Activated CD4-positive, alpha-beta T cell treated with anti-CD3 and anti-CD28 coated beads, Interleukin-2, amount 10 ng/mL, durations not matched to agents 7 days and 5 days (primary cell): ENCODE measurements around the gene ZKSCAN3. TPM values are rescaled to one million over a fixed set of nuclear protein-coding genes. Genes with fewer than 3 reads are reported as not detected.
"Not testable (repeated sequence)": the region's sequence is repeated elsewhere in the genome, so short reads cannot be mapped to it uniquely, and the experiment has no call there.

Source experiments
- CTCF ChIA-PET: fragments of 350-600 bp; sonication (Branson Sonifier 250); formaldehyde crosslinking; loops from one replicate; lab custom pipeline; 2021; ENCODE audit warnings: antibody characterized with exemption; lab: Charles Lee
- POLR2A ChIA-PET: fragments of 350-600 bp; sonication (Branson Sonifier 250); formaldehyde crosslinking; loops from one replicate; lab custom pipeline; 2021; ENCODE audit warnings: antibody characterized with exemption; lab: Charles Lee
- DNase-seq: peaks from one replicate; pipeline ENCODE4 v3.0.0-alpha.2; 2020
- H3K27ac Mint-ChIP-seq: one replicate; pipeline ENCODE4 v1.8.0; 2021; ENCODE audit warnings: mild to moderate bottlenecking, moderate library complexity, mixed read lengths
- H3K27me3 Mint-ChIP-seq: one replicate; pipeline ENCODE4 v1.8.0; 2021; ENCODE audit warnings: mixed read lengths
- H3K36me3 Mint-ChIP-seq: one replicate; pipeline ENCODE4 v1.8.0; 2021; ENCODE audit warnings: low read depth, mixed read lengths
- H3K4me1 Mint-ChIP-seq: one replicate; pipeline ENCODE4 v1.8.0; 2021; ENCODE audit warnings: mixed read lengths
- H3K4me3 Mint-ChIP-seq: one replicate; pipeline ENCODE4 v1.8.0; 2021; ENCODE audit warnings: mild to moderate bottlenecking, moderate library complexity, mixed read lengths
- H3K9me3 Mint-ChIP-seq: one replicate; pipeline ENCODE4 v1.8.0; 2021; ENCODE audit warnings: mixed read lengths
- total RNA-seq, 2 experiments: library from RNA; stranded (reverse); gene quantifications; one replicate each; pipeline ENCODE4 v1.2.3, GENCODE V29; 2021

The ZKSCAN3 gene
- total RNA-seq, result 1 to 10 TPM; 6.2 to 7.0 TPM

DNA sequence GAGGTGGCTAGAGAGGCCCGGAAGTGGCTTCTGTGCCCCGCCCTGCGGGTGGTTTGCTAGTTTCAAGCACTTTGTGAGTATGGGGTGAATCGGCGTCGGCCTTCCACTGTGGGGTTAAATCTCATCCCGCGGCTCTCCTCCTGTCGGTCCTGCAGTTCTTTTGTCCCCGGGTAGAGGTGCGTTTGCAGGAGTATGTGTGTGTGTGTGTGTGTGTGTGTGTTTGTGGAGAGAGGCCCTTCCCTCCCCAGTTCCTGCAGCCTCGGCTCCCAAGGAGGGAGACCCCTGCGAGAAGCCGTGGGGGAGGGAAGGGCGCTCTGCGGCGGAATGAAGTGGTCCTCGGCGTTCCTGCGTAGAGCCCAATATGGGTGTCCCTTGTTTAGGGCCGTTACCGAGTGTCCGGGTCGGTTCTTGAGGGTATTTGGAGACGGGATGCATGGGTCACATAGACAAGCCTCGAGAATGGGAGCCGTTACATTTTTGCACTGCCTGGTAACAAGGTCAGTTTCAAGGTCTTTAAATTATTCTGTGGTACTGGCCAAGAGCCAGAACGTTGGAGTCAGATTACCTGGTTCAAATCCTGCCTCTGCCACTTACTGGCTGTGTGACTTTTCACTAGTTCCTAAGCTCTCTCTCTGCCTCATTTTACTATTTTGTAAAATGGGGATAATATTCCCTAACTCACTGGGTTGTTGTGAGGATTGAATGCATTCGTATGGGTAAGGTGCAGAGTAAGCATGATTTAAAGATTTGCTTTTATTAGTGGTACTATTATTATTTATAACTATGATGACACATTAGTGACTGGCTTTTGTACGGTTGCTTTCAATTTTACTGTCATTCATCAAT lies at the start of gene ZKSCAN3:
Gene ZKSCAN3, plus strand, starts transcription at position 56 of the 846 bp plus-strand sequence. CDS start 9,640 bp downstream, outside the sequence.
- POLR2A ChIA-PET, result interaction anchor here (0.7 kb wide), 1 partner anchor 512 kb away, joined by 4 read pairs; no protein-coding TSS in a partner anchor
- peaks cover 26% of the 10 kb centered on the region for H3K4me1 Mint-ChIP-seq
- peak within 1 kb of the TSS; percentile 100 for H3K4me3 Mint-ChIP-seq
- H3K27ac Mint-ChIP-seq, result peak within 1 kb of the TSS; percentile 99
- peaks cover 3% of the 10 kb centered on the region for H3K9me3 Mint-ChIP-seq
- H3K36me3 Mint-ChIP-seq, result peaks cover 25% of the 10 kb centered on the region
- CTCF ChIA-PET, result interaction anchor here (0.7 kb wide), 1 partner anchor 12 kb away, joined by 3 read pairs; no protein-coding TSS in a partner anchor
- H3K27me3 Mint-ChIP-seq, result peaks cover 26% of the 10 kb centered on the region
- DNase-seq, result peak; percentile 92

DNA sequence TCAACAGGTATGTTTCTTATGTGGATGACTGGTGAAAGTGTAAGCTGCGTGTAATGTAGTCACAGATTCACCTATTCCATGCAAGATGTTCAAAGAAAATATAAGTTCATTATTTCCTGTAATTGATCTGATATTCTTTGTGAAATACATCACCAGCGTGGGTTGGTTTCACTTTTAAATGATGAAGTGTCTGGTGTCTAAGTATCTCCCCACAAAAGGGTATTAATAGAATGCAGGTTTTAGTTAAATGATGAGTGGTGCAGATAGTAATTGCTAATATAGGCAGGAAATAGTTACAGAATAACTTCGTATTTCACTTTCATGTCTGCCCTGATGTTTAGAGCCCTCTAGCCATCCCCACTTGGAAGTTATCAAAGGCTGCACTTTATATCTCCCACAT lies 46.2 kb upstream of the ZKSCAN3 start:
- H3K4me1 Mint-ChIP-seq, result peaks cover 10% of the 10 kb centered on the region
- H3K36me3 Mint-ChIP-seq, result no peaks in the 10 kb centered on the region
- DNase-seq, result no peak
- H3K9me3 Mint-ChIP-seq, result peaks cover 2% of the 10 kb centered on the region
- H3K27me3 Mint-ChIP-seq, result peaks cover 13% of the 10 kb centered on the region
- H3K27ac Mint-ChIP-seq, result no peak overlapping the region
- CTCF ChIA-PET, result no interaction called here
- H3K4me3 Mint-ChIP-seq, result no peak overlapping the region
- POLR2A ChIA-PET, result no interaction called here

DNA sequence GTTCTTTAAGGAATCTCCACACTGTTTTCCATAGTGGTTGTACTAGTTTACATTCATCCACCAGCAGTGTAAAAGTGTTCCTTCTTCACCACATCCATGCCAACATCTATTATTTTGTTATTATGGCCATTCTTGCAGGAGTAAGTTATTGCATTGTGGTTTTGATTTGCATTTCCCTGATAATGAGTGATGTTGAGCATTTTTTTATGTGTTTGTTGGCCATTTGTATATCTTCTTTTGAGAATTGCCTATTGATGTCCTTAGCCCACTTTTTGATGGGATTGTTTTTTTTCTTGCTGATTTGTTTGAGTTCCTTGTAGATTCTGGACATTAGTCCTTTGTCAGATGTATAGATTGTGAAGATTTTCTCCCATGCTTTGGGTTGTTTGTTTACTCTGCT lies 43.4 kb upstream of the ZKSCAN3 start:
- POLR2A ChIA-PET, H3K4me3 Mint-ChIP-seq, H3K27ac Mint-ChIP-seq, H3K36me3 Mint-ChIP-seq, H3K9me3 Mint-ChIP-seq, CTCF ChIA-PET, DNase-seq: not testable (repeated sequence)
- Mint-ChIP-seq H3K4me1 (peaks cover 10% of the 10 kb centered on the region), H3K27me3 (peaks cover 17% of the 10 kb centered on the region)

DNA sequence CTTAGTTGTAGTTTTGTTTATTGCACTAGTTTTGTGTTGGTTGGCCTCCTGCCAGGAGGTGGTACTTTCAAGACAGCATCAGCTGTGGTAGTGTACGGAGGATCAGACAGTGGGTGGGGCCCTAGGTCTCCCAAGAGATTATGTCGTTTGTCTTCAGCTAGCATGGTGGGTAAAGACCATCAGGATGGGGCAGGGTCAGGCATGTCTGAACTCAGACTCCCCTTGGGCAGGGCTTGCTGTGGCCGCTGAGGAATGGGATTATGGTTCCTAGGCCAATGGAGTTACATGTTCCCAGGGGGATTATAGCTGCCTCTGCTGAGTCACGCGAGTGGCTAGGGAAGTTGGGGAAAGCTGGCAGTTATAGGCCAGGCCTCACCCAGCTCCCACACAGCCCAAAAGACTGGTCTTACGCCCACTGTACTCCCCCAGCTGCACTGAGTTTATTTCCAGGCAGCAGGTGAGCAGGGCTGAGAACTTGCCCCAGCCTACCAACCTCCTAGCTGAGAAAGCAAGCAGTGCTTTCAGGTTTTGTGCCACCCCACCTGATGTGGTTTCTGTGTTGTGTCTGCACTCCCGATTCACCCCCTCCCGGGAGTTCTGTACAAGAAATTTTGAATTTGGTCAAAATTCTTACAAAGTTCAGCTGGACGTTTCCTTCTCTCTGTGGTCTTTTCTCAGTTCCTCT lies 38.5 kb upstream of the ZKSCAN3 start:
- peaks cover 2% of the 10 kb centered on the region for H3K9me3 Mint-ChIP-seq
- no peak for DNase-seq
- H3K36me3 Mint-ChIP-seq, result no peaks in the 10 kb centered on the region
- CTCF ChIA-PET, result interaction anchor here (0.6 to 1.4 kb wide), 2 partner anchors 25 to 199 kb away, joined by 4 to 5 read pairs; partner anchors contain the start of gene ZSCAN31
- peaks cover 24% of the 10 kb centered on the region for H3K27me3 Mint-ChIP-seq
- no peak overlapping the region for H3K4me3 Mint-ChIP-seq
- H3K27ac Mint-ChIP-seq, result no peak overlapping the region
- POLR2A ChIA-PET, result no interaction called here
- no peaks in the 10 kb centered on the region for H3K4me1 Mint-ChIP-seq

DNA sequence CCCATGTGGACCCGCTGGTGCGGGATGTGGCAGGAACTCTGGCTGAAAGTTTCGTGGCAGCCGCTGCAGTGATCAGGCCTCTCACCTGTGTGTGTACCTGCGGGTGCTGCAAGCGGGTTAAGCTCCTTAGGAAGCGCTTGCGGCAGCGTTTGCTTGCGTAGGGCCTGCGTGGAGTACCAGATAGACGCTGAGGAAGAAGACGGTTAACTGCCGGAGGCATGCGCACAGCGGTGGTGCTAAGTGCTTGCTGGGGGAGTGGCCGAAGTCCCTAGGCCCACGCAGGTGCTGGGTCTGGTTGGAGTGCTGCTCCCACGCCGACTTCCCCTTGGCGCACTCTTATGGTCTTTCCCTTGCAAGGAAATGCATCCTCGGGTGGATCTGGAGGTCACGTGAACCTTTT lies 36.8 kb upstream of the ZKSCAN3 start:
- Mint-ChIP-seq H3K4me3 (no peak overlapping the region), H3K27ac (no peak overlapping the region), H3K27me3 (peaks cover 22% of the 10 kb centered on the region), H3K36me3 (no peaks in the 10 kb centered on the region), H3K9me3 (no peaks in the 10 kb centered on the region), H3K4me1 (no peaks in the 10 kb centered on the region)
- POLR2A ChIA-PET, result no interaction called here
- no peak for DNase-seq
- CTCF ChIA-PET, result no interaction called here

DNA sequence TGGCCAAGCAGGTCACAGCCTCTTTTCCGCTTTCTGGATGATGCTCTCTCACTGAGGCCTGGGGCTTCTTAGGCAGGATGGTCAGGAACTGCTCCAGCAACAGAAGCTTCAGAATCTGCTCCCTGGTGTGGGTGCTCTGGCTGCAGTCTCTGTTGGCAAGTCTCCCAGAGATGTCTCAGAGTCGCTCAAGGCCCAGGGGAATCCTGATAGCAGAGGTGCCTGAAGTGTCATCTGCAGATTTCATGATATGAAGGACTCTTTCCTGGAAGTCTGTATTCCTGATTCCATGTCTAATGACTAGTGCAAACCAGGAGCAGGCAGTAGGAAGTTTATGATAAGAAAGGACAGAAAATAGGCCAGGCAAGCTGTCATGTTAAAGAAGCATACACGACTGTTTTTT lies 34.1 kb upstream of the ZKSCAN3 start:
- no peak for DNase-seq
- Mint-ChIP-seq H3K36me3 (no peaks in the 10 kb centered on the region), H3K27ac (no peak overlapping the region), H3K4me1 (no peaks in the 10 kb centered on the region), H3K4me3 (no peak overlapping the region), H3K27me3 (peaks cover 15% of the 10 kb centered on the region), H3K9me3 (peaks cover under 1% of the 10 kb centered on the region)
- ChIA-PET POLR2A (no interaction called here), CTCF (no interaction called here)

DNA sequence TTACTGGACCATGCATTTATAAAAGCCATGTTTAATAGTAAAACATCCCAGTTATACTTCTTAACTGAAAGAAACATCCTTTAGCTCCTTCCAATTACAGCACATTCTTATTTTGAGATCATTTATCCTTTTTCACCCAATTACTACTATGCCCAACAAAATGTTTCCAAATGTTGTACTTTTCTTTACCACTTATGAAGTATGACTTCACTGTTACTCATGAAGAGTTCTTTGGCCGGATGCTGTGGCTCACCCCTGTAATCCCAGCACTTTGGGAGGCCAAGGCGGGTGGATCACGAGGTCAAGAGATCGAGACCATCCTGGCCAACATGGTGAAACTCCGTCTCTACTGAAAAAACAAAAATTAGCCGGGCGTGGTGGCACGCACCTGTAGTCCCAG lies 31.9 kb upstream of the ZKSCAN3 start:
- DNase-seq, H3K4me3 Mint-ChIP-seq, POLR2A ChIA-PET, H3K36me3 Mint-ChIP-seq, H3K4me1 Mint-ChIP-seq, H3K27ac Mint-ChIP-seq: not testable (repeated sequence)
- CTCF ChIA-PET, result interaction anchor here (1.1 kb wide), 1 partner anchor 38 kb away, joined by 5 read pairs; no protein-coding TSS in a partner anchor
- peaks cover 19% of the 10 kb centered on the region for H3K27me3 Mint-ChIP-seq
- peaks cover 16% of the 10 kb centered on the region for H3K9me3 Mint-ChIP-seq

DNA sequence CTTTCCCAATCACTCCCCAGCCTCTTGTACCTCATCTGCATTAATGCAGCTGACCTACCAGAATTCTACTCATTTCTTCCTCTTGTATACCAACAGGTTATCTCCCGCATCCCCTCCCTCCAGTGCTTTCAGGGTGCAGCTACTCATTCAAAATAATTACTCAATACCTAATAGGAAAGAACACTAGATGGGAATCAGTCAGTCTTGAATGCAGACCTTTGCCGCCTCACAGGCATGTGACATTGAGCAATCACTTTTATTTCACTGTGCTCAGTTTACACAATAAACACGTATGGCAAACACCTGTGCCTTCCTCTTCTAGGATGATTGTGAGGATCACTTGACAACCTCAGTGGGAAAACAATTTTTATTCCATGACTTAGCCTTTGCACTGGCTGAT lies 27.1 kb upstream of the ZKSCAN3 start:
- ChIA-PET CTCF (no interaction called here), POLR2A (no interaction called here)
- no peak overlapping the region for H3K4me3 Mint-ChIP-seq
- H3K9me3 Mint-ChIP-seq, result peaks cover 43% of the 10 kb centered on the region
- no peak for DNase-seq
- H3K27ac Mint-ChIP-seq, result no peak overlapping the region
- peaks cover 11% of the 10 kb centered on the region for H3K36me3 Mint-ChIP-seq
- H3K4me1 Mint-ChIP-seq, result no peaks in the 10 kb centered on the region
- peaks cover 8% of the 10 kb centered on the region for H3K27me3 Mint-ChIP-seq

DNA sequence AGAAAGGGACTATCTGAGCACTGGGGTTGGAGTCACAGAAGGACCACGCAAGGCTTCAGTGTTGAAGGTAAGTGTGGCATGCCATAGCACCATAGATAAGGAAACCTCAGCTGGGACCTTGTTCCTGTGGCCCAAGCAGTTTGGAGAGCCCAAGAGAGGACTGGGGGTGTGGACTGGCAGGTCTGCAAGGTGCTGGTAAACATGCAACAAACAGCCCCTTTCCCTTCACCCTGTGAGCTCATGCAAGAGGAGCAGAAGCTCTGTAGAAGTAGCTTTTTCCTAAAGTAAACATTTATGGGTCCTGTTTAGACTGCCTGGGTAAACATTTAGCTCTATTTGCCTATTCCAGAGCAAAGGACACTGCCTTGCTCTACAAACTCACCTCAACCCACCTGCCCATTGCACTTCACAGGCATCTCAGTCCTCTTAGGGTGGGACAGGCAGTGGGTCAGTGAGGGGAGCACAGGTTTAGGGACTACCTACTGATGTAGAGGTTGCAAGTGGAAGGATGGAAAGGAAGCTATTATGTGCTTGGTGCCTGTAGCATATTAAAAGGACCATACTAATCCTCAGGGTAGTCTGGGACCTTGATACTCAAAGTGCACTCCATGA lies 25.8 kb upstream of the ZKSCAN3 start:
- POLR2A ChIA-PET, result no interaction called here
- DNase-seq, result no peak
- H3K27me3 Mint-ChIP-seq, result peaks cover 4% of the 10 kb centered on the region
- H3K36me3 Mint-ChIP-seq, result peaks cover 13% of the 10 kb centered on the region
- H3K4me3 Mint-ChIP-seq, result no peak overlapping the region
- H3K4me1 Mint-ChIP-seq, result no peaks in the 10 kb centered on the region
- H3K27ac Mint-ChIP-seq, result no peak overlapping the region
- CTCF ChIA-PET, result no interaction called here
- H3K9me3 Mint-ChIP-seq, result peaks cover 49% of the 10 kb centered on the region

DNA sequence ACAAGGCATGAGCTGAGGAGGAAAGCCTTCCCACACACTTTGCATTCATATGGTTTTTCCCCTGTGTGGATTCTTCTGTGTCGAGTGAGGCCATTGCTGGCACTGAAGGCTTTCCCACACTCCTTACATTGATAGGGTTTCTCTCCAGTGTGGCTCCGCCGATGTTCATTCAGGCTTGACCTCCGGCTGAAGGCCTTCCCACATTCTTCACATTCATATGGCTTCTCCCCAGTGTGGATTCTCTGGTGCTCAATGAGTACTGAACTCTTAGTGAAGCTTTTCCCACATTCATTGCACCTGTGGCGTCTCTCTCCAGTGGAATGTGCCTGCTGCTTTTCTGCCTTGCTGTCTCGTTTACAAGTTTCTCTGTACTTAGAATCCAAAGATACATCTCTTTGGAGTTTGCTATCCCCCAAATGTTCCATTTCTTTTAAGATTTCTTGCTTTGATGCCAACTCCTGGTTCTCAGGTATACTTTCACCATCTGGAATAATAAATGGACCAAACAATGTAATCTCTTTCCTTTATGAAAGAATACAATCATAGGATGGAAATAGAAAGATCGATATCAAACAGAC lies 23.3 kb upstream of the ZKSCAN3 start:
- DNase-seq, result no peak
- Mint-ChIP-seq H3K9me3 (peaks cover 53% of the 10 kb centered on the region), H3K27ac (no peak overlapping the region), H3K27me3 (peaks cover 6% of the 10 kb centered on the region), H3K4me1 (no peaks in the 10 kb centered on the region), H3K4me3 (no peak overlapping the region), H3K36me3 (peaks cover 16% of the 10 kb centered on the region)
- ChIA-PET POLR2A (no interaction called here), CTCF (interaction anchor here (1.4 kb wide), 1 partner anchor 12 kb away, joined by 4 read pairs; no protein-coding TSS in a partner anchor)

DNA sequence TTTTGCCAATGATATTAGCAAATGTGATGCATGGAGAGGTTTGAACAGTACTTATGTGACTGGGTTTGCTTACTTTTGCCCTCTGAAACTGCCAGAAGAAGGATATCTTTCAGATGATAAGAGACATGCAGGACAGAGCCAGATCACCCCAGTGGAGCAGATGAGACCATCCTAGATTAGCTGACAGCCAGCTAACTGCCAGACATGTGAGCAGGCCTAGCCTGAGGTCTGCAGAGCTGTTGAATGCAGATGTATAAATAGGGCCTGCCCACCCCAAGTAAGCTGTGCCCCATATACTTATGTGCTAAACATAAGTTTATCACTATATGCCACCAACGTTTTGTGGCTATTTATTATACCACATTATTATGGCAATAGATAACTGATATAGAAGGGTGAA lies 19.7 kb upstream of the ZKSCAN3 start:
- H3K27me3 Mint-ChIP-seq, result peaks cover 5% of the 10 kb centered on the region
- peaks cover 15% of the 10 kb centered on the region for H3K36me3 Mint-ChIP-seq
- ChIA-PET CTCF (no interaction called here), POLR2A (no interaction called here)
- no peak overlapping the region for H3K27ac Mint-ChIP-seq
- no peaks in the 10 kb centered on the region for H3K4me1 Mint-ChIP-seq
- no peak for DNase-seq
- H3K9me3 Mint-ChIP-seq, result peaks cover 36% of the 10 kb centered on the region
- H3K4me3 Mint-ChIP-seq, result no peak overlapping the region

DNA sequence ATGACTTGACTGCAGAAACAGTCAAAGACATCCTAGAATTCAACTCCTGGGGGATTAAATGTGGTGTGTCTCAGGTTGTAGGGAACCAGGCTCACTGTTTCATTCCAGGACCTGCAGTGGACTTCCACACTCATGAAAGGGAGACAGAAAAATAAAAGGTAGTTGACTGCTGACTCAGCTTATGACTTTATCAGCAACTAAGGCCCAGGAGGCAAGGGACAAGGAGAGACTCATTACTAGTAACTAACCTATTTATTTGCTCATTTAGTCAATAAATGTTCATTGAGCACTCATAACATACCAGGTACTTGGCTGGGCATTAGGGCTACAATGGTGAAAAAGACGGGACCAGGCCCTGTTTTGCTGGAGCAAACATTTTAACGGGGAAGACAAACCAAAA lies 16.7 kb upstream of the ZKSCAN3 start:
- H3K4me1 Mint-ChIP-seq, result no peaks in the 10 kb centered on the region
- H3K27ac Mint-ChIP-seq, result no peak overlapping the region
- H3K36me3 Mint-ChIP-seq, result peaks cover 6% of the 10 kb centered on the region
- POLR2A ChIA-PET, result no interaction called here
- CTCF ChIA-PET, result interaction anchor here (1.2 kb wide), 1 partner anchor 14 kb away, joined by 3 read pairs; no protein-coding TSS in a partner anchor
- DNase-seq, result no peak
- H3K9me3 Mint-ChIP-seq, result peaks cover 13% of the 10 kb centered on the region
- H3K27me3 Mint-ChIP-seq, result peaks cover 5% of the 10 kb centered on the region
- H3K4me3 Mint-ChIP-seq, result no peak overlapping the region
